ENCODE data around the gene STPG4. TPM values are rescaled to one million over a fixed set of nuclear protein-coding genes. Genes with fewer than 3 reads are reported as not detected.

STPG4 gene
- total and polyA plus RNA-seq, 7 donors = 0.03 TPM; not detected in 6

GRCh38 chr2:47061944-47062678, 93.0 kb downstream of the STPG4 start:
- DNase-seq (no peak), ATAC-seq (no peak)
- Histone ChIP-seq H3K4me1 (peaks cover 66% of the 10 kb centered on the region), H3K36me3 (ENCODE audit: insufficient read depth in 1 of 2, low read depth in 1 of 2) (no peaks in the 10 kb centered on the region), H3K9me3 (no peaks in the 10 kb centered on the region), H3K27me3 (ENCODE audit: insufficient read depth in 3 of 3, low read length in 2 of 3) (no peaks in the 10 kb centered on the region), H3K27ac (no peak overlapping the region), H3K4me3 (no peak overlapping the region)
- TF ChIP-seq, protein P1, sequence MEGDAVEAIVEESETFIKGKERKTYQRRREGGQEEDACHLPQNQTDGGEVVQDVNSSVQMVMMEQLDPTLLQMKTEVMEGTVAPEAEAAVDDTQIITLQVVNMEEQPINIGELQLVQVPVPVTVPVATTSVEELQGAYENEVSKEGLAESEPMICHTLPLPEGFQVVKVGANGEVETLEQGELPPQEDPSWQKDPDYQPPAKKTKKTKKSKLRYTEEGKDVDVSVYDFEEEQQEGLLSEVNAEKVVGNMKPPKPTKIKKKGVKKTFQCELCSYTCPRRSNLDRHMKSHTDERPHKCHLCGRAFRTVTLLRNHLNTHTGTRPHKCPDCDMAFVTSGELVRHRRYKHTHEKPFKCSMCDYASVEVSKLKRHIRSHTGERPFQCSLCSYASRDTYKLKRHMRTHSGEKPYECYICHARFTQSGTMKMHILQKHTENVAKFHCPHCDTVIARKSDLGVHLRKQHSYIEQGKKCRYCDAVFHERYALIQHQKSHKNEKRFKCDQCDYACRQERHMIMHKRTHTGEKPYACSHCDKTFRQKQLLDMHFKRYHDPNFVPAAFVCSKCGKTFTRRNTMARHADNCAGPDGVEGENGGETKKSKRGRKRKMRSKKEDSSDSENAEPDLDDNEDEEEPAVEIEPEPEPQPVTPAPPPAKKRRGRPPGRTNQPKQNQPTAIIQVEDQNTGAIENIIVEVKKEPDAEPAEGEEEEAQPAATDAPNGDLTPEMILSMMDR (IDR thresholded peaks at IDR 0.05) = no peak
- WGBS, 3 donors = 40 to 64% (median 44%) methylated on average over 10 of the region's 10 CpGs
- intact Hi-C loops (cut with DNase I) = loop anchor here in 1 of 2 donors (5.0 kb wide), 1 partner anchor 100 kb away; no protein-coding TSS in a partner anchor

DNA sequence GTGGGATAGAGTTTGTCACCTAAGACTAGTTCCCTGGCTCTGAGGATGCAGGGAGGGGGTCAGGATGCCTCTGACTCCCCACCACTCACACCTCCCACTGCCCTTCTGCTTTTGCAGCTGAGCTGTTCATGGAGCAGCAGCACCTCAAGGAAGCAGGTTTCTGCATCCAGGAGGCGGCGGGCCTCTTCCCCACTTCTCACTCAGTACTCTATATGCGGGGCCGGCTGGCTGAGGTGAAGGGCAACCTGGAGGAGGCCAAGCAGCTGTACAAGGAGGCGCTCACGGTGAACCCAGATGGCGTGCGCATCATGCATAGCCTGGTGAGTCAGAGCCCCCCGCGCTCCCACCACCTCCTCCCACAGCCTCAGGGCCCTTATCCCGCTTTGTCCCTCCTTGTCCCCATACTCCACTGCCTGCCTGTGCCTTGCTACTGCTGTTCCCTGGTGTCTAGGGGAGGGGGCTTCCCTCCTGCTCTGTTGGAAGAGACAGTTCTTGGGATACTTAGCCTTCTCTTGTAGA, 94.4 kb downstream of the STPG4 start:
- H3K4me3 ChIP-seq = no peak overlapping the region
- TF ChIP-seq, protein P1 (IDR thresholded peaks at IDR 0.05) = no peak
- H3K27ac ChIP-seq = no peak overlapping the region
- peaks cover 75% of the 10 kb centered on the region for H3K4me1 ChIP-seq
- ATAC-seq = no peak
- no peaks in the 10 kb centered on the region for H3K9me3 ChIP-seq
- H3K27me3 ChIP-seq (ENCODE audit: insufficient read depth in 3 of 3, low read length in 2 of 3) = no peaks in the 10 kb centered on the region
- DNase-seq = no peak
- intact Hi-C loops (cut with DNase I) = loop anchor here in 1 of 2 donors (5.0 kb wide), 1 partner anchor 102 kb away; no protein-coding TSS in a partner anchor
- whole genome bisulfite sequencing, 3 donors = 96 to 100% (median 97%) methylated on average over 11 of the region's 11 CpGs
- H3K36me3 ChIP-seq (ENCODE audit: insufficient read depth in 1 of 2, low read depth in 1 of 2) = no peaks in the 10 kb centered on the region

DNA sequence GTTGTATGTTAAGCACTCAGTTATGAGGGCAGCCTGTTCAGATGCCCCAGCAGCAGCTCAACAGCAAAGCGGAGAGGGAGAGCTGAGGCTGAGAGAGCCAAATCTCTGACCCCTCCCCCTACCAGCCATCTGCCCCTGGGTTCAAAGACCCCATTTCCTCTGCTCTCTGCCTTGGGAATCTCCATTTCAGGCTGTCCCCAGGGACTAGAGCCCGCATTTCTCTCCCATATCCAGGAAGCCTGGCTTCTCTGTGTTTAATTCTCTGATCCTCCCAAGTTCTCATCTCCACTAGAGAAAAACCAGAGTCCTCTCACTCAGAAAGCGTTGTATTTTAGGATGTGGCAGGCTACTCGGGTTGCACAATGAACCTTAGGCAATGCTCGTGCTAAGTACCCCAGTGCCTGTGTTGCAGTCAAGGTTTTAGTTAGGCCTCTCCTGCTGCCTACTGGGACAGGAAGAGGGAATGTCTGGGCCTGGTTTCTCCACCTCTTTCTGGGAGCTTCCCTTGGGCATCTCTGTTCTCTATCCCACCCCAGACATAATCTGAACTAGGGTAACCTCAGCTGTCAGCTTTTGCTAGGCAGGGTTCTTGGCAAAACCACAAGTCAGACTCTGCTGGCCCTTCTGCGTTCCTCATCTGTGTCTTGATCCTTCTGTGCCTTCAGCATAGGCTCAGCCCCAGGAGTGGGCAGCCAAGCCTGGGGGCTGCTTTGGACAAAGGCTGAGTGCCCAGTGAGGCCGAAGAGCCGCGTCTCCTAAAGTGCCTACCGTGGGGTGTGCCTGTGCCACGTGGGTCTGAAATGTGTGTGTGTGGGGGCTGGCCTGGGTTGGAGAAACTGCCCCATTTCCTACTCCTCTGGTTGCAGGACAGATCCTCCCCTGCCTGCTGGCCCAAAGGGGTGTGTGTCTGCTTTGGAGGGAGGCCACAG, 96.8 kb downstream of the STPG4 start:
- DNase-seq (peak; percentile 62 to 77), ATAC-seq (peak in 3 of 4 donors; percentile 38 to 74 (median 71))
- 39 to 69% (median 41%) methylated on average over 11 of the region's 11 CpGs for WGBS, 3 donors
- Histone ChIP-seq H3K9me3 (no peaks in the 10 kb centered on the region), H3K4me3 (no peak overlapping the region), H3K27ac (peak overlapping the region; percentile 74), H3K4me1 (peaks cover 81% of the 10 kb centered on the region), H3K36me3 (ENCODE audit: insufficient read depth in 1 of 2, low read depth in 1 of 2) (no peaks in the 10 kb centered on the region), H3K27me3 (ENCODE audit: insufficient read depth in 3 of 3, low read length in 2 of 3) (no peaks in the 10 kb centered on the region)
- intact Hi-C loops (cut with DNase I) = loop anchor here in 1 of 2 donors (5.0 kb wide), 1 partner anchor 114 kb away; no protein-coding TSS in a partner anchor
- TF ChIP-seq, protein P1 (IDR thresholded peaks at IDR 0.05) = no peak

DNA sequence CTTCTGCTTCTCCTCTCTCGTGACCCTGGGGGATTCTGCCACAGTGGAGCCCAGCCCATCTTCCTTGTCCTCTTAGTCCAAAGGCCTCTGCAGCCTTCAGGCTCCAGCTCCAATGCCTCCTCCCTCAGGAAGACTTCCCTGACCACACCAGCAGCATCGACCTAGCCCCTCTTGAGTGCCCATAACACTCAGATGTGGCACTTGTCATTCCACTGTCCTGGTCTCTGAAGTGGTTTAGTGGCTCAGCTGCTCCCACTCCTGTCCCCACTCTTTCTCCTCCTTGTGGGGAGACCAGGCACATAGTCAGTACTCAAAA, 97.5 kb downstream of the STPG4 start:
- Histone ChIP-seq H3K9me3 (no peaks in the 10 kb centered on the region), H3K27ac (peak overlapping the region; percentile 74), H3K4me1 (peaks cover 81% of the 10 kb centered on the region), H3K36me3 (ENCODE audit: insufficient read depth in 1 of 2, low read depth in 1 of 2) (no peaks in the 10 kb centered on the region), H3K27me3 (ENCODE audit: insufficient read depth in 3 of 3, low read length in 2 of 3) (no peaks in the 10 kb centered on the region), H3K4me3 (no peak overlapping the region)
- TF ChIP-seq, protein P1 (IDR thresholded peaks at IDR 0.05) = no peak
- WGBS, 3 donors = 57 to 60% (median 58%) methylated on average over 2 of the region's 2 CpGs
- intact Hi-C loops (cut with DNase I) = loop anchor here in 1 of 2 donors (5.0 kb wide), 1 partner anchor 115 kb away; no protein-coding TSS in a partner anchor
- DNase-seq (no peak), ATAC-seq (no peak)

Data from psoas muscle (tissue), 8 donors.